GM23338 (cell line): ENCODE data around the gene ATP5PO. TPM values are rescaled to one million over a fixed set of nuclear protein-coding genes. Genes with fewer than 3 reads are reported as not detected.

Experiments used
- ATAC-seq: fragments of 200-7000 bp; cut with Tn5 transposase; 3 replicates; pipeline ENCODE4 v1.9.1; 2020
- DNase-seq: peaks from one replicate; pipeline ENCODE4 v3.0.0-alpha.2; 2015; ENCODE audit warnings: low spot score
- H2AFZ ChIP-seq: fragments of 200-600 bp; sonication (generic); 2 replicates; pipeline ENCODE4 v1.8.0; 2016; ENCODE audit warnings: antibody characterized with exemption, mild to moderate bottlenecking, moderate library complexity
- H3F3A ChIP-seq: fragments of 200-600 bp; sonication (generic); replicated peaks from 2 replicates; pipeline ENCODE4 v1.8.0; 2017; ENCODE audit warnings: antibody characterized with exemption, mixed run types, low read depth
- H3K27ac ChIP-seq: fragments of 200-600 bp; sonication (generic); 2 replicates; pipeline ENCODE4 v1.6.1; 2016; ENCODE audit warnings: low read depth
- H3K27me3 ChIP-seq: fragments of 200-600 bp; sonication (generic); 2 replicates; pipeline ENCODE4 v1.8.0; 2016; ENCODE audit warnings: mild to moderate bottlenecking, mixed run types, moderate library complexity; ENCODE audit not compliant: insufficient read depth
- H3K36me3 ChIP-seq: fragments of 200-600 bp; sonication (generic); 2 replicates; pipeline ENCODE4 v1.8.0; 2016; ENCODE audit warnings: mild to moderate bottlenecking; ENCODE audit not compliant: insufficient read depth
- H3K4me1 ChIP-seq: fragments of 200-600 bp; sonication (generic); 2 replicates; pipeline ENCODE4 v1.8.0; 2016; ENCODE audit warnings: mild to moderate bottlenecking, moderate library complexity; ENCODE audit not compliant: insufficient read depth
- H3K4me2 ChIP-seq: fragments of 200-600 bp; sonication (generic); 2 replicates; pipeline ENCODE4 v1.7.1; 2017; ENCODE audit warnings: mixed run types
- H3K4me3 ChIP-seq: fragments of 200-600 bp; sonication (generic); 2 replicates; pipeline ENCODE4 v1.6.1; 2016; ENCODE audit warnings: mixed run types
- H3K79me2 ChIP-seq: fragments of 200-600 bp; sonication (generic); replicated peaks from 2 replicates; pipeline ENCODE4 v1.8.0; 2017; ENCODE audit warnings: mild to moderate bottlenecking; ENCODE audit not compliant: insufficient read depth
- H3K9me2 ChIP-seq: fragments of 200-600 bp; sonication (generic); 2 replicates; pipeline ENCODE4 v1.8.0; 2017; ENCODE audit not compliant: insufficient read depth
- H4K20me1 ChIP-seq: fragments of 200-600 bp; sonication (generic); replicated peaks from 2 replicates; pipeline ENCODE4 v1.8.0; 2017; ENCODE audit warnings: mild to moderate bottlenecking; ENCODE audit not compliant: insufficient read depth
- H3K27ac Mint-ChIP-seq: 2 replicates; pipeline ENCODE4 v1.8.0; 2020; ENCODE audit warnings: inconsistent platforms, mild to moderate bottlenecking, moderate library complexity, mixed read lengths
- H3K27me3 Mint-ChIP-seq: 3 replicates; pipeline ENCODE4 v1.8.0; 2022; ENCODE audit warnings: low read depth, mild to moderate bottlenecking, moderate library complexity, mixed read lengths, inconsistent platforms; ENCODE audit not compliant: insufficient read depth, poor library complexity
- H3K36me3 Mint-ChIP-seq: 3 replicates; pipeline ENCODE4 v1.8.0; 2021; ENCODE audit warnings: low read depth, mild to moderate bottlenecking, inconsistent platforms, moderate library complexity, mixed read lengths
- H3K4me1 Mint-ChIP-seq: 3 replicates; pipeline ENCODE4 v1.8.0; 2020; ENCODE audit warnings: mild to moderate bottlenecking, inconsistent platforms, mixed read lengths
- H3K4me3 Mint-ChIP-seq: 3 replicates; pipeline ENCODE4 v1.8.0; 2021; ENCODE audit warnings: moderate library complexity, mild to moderate bottlenecking, inconsistent platforms, mixed read lengths
- H3K9me3 Mint-ChIP-seq: 3 replicates; pipeline ENCODE4 v1.8.0; 2020; ENCODE audit warnings: moderate library complexity, mild to moderate bottlenecking, inconsistent platforms, mixed read lengths
- CREB1 ChIP-seq: fragments of 250-450 bp; sonication (Bioruptor Pico); IDR thresholded peaks from 2 replicates; pipeline ENCODE4 v1.5.0; 2020; ENCODE audit warnings: low read depth, mild to moderate bottlenecking, moderate library complexity
- CTCF ChIP-seq, 2 experiments: fragments of 200-600 bp in 1 of 2; sonication (generic) in 1 of 2; conservative IDR thresholded peaks; 2 replicates each; pipeline versions ENCODE4 v1.5.1 to v1.6.1; 2016 to 2017; ENCODE audit warnings: antibody characterized with exemption in 2 of 2, low read depth in 2 of 2, mild to moderate bottlenecking in 2 of 2, moderate library complexity in 1 of 2
- EZH2 ChIP-seq: fragments of 200-600 bp; sonication (generic); IDR thresholded peaks from one replicate; pipeline ENCODE4 v1.8.0; 2017; ENCODE audit warnings: antibody characterized with exemption, mild to moderate bottlenecking, low read depth; ENCODE audit not compliant: unreplicated experiment
- EZH2phosphoT487 ChIP-seq: fragments of 200-600 bp; sonication (generic); IDR thresholded peaks from one replicate; pipeline ENCODE4 v1.8.1; 2018; ENCODE audit warnings: antibody characterized with exemption; ENCODE audit not compliant: unreplicated experiment
- JUNB ChIP-seq: IDR thresholded peaks from one replicate; pipeline ENCODE4 v1.6.1; 2016; ENCODE audit warnings: antibody characterized with exemption; ENCODE audit not compliant: unreplicated experiment
- NANOG ChIP-seq: IDR thresholded peaks from 2 replicates; pipeline ENCODE4 v1.6.1; 2016; ENCODE audit warnings: antibody characterized with exemption, borderline replicate concordance
- POLR2AphosphoS5 ChIP-seq: IDR thresholded peaks from 2 replicates; pipeline ENCODE4 v1.6.1; 2016; ENCODE audit warnings: antibody characterized with exemption, low read depth
- ZNF114 ChIP-seq: fragments of 250-450 bp; sonication (Bioruptor Pico); IDR thresholded peaks from 2 replicates; pipeline ENCODE4 v1.5.0; 2020; ENCODE audit warnings: mild to moderate bottlenecking, moderate library complexity
- ZNF331 ChIP-seq: fragments of 250-450 bp; sonication (Bioruptor Pico); IDR thresholded peaks from 2 replicates; pipeline ENCODE4 v1.5.0; 2020; ENCODE audit warnings: low read depth, mild to moderate bottlenecking, moderate library complexity
- polyA plus RNA-seq: library from polyadenylated mRNA; unstranded; fragments of >200 nt; fragmentation: Nextera tagmentation; extraction: Ambion mirVana; gene quantifications from 2 replicates; pipeline ENCODE4 v1.2.1, GENCODE V29; 2016
- total RNA-seq: library from RNA; depleted of rRNA; stranded (reverse); fragments of >200 nt; shearing (Covaris generic); gene quantifications from 2 replicates; pipeline ENCODE4 v1.2.3, GENCODE V29; 2014

The ATP5PO gene
- total and polyA plus RNA-seq, 2 experiments from 2014 or later = 244 to 522 TPM

DNA sequence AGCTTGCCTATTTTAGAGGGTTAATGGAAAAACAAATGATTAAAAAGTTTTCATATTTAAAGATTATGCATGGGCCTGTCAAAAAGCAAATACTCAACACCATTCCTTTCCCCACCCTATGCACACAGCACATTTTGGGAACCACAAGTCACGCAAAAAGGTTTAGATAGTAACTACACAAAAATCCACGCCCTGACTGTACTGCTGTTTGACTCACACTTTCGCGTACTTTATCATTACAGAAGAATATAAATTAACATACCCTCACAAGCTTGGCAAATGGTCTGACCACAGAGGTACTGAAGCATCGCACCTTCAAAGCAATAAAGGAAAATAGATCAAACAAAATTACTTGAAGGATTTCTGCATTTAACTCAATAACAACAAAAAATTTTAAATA lies 1.4 kb downstream of the ATP5PO start:
- H3F3A ChIP-seq = 0 out of 2 replicates have a peak, but pooled peaks cover 7% of the 10 kb centered on the region
- H3K27me3 ChIP-seq = no peaks in the 10 kb centered on the region
- Mint-ChIP-seq H3K27ac (no peak overlapping the region), H3K27me3 (peaks cover 7% of the 10 kb centered on the region), H3K36me3 (peaks cover 39% of the 10 kb centered on the region), H3K4me1 (peaks cover 13% of the 10 kb centered on the region; the same call in 2 of the 3 replicates), H3K4me3 (peak overlapping the region; percentile 99), H3K9me3 (no peaks in the 10 kb centered on the region)
- H3K36me3 ChIP-seq = peaks cover 32% of the 10 kb centered on the region
- H2AFZ ChIP-seq = no peak overlapping the region
- no peak for ATAC-seq
- TF ChIP-seq CTCF (conservative IDR thresholded peaks at IDR 0.05; ENCODE audit: low read depth in 2 of 2) (no peak), CREB1 (CRISPR knock-in tag) (no peak), POLR2AphosphoS5 (no peak), EZH2phosphoT487 (no peak), EZH2 (no peak)
- H3K4me2 ChIP-seq = peak overlapping the region; percentile 84
- no peaks in the 10 kb centered on the region for H3K9me2 ChIP-seq
- H3K4me1 ChIP-seq = 0 out of 2 replicates have a peak, but pooled peaks cover 4% of the 10 kb centered on the region
- peak overlapping the region; percentile 83 for H3K4me3 ChIP-seq
- no peak overlapping the region for H3K27ac ChIP-seq
- peaks cover 42% of the 10 kb centered on the region for H3K79me2 ChIP-seq
- no peak for DNase-seq
- peaks cover 11% of the 10 kb centered on the region for H4K20me1 ChIP-seq

DNA sequence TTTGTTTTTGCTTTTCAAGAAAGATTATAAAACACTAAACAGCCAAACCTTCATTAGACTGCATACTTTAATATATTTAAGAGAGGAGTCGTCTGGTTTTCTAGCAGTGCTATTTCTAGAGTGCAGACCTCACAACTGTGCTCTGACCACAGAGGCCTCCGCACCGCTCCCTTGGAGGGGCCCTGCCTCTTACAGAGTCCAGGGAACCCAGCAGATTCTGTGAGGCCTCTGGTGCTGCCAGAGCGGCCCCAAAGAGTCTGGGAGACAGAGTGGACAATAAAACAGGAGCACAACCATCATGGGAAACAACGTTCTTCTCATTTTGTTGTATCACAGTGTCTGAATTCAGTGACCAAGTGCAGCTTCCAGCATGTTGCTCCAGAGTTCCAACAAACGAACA lies 5.8 kb downstream of the ATP5PO start:
- H3K79me2 ChIP-seq = peaks cover 34% of the 10 kb centered on the region
- no peak overlapping the region for H3K4me2 ChIP-seq
- Mint-ChIP-seq H3K27me3 (no peaks in the 10 kb centered on the region), H3K9me3 (no peaks in the 10 kb centered on the region), H3K36me3 (peaks cover 82% of the 10 kb centered on the region), H3K4me3 (no peak overlapping the region), H3K27ac (no peak overlapping the region), H3K4me1 (peaks cover 6% of the 10 kb centered on the region; the same call in 2 of the 3 replicates)
- peaks cover 76% of the 10 kb centered on the region for H3K36me3 ChIP-seq
- no peak overlapping the region for H3K27ac ChIP-seq
- no peaks in the 10 kb centered on the region for H3K9me2 ChIP-seq
- H3K4me1 ChIP-seq = no peaks in the 10 kb centered on the region
- ATAC-seq (no peak), DNase-seq (no peak)
- no peaks in the 10 kb centered on the region for H3K27me3 ChIP-seq
- no peak overlapping the region for H3K4me3 ChIP-seq
- H2AFZ ChIP-seq = no peak overlapping the region
- no peak for TF ChIP-seq NANOG
- H3F3A ChIP-seq = 0 out of 2 replicates have a peak, but pooled peaks cover 7% of the 10 kb centered on the region
- H4K20me1 ChIP-seq = peaks cover 11% of the 10 kb centered on the region

GRCh38 chr21:33908760-33909159 lies 6.8 kb downstream of the ATP5PO start:
- no peak overlapping the region for H3K27ac ChIP-seq
- H3K9me3 Mint-ChIP-seq = no peaks in the 10 kb centered on the region
- no peaks in the 10 kb centered on the region for H3K9me2 ChIP-seq
- H3K4me1 Mint-ChIP-seq = no peaks in the 10 kb centered on the region
- 0 out of 2 replicates have a peak, but pooled peaks cover 7% of the 10 kb centered on the region for H3F3A ChIP-seq
- no peak overlapping the region for H2AFZ ChIP-seq
- no peak for TF ChIP-seq JUNB
- TF ChIP-seq ZNF331 = no peak
- TF ChIP-seq ZNF114 (CRISPR knock-in tag) = no peak
- peaks cover 24% of the 10 kb centered on the region for H3K79me2 ChIP-seq
- no peak for ATAC-seq
- H4K20me1 ChIP-seq = peaks cover 11% of the 10 kb centered on the region
- no peaks in the 10 kb centered on the region for H3K27me3 Mint-ChIP-seq
- no peak overlapping the region for H3K4me3 ChIP-seq
- H3K27ac Mint-ChIP-seq = no peak overlapping the region
- no peaks in the 10 kb centered on the region for H3K27me3 ChIP-seq
- no peaks in the 10 kb centered on the region for H3K4me1 ChIP-seq
- H3K4me3 Mint-ChIP-seq = no peak overlapping the region
- peaks cover 86% of the 10 kb centered on the region for H3K36me3 Mint-ChIP-seq
- H3K4me2 ChIP-seq = no peak overlapping the region
- no peak for DNase-seq
- peaks cover 84% of the 10 kb centered on the region for H3K36me3 ChIP-seq
